HepG2 (cell line): ENCODE measurements around the gene SFMBT1. TPM values are rescaled to one million over a fixed set of nuclear protein-coding genes. Genes with fewer than 3 reads are reported as not detected.

Experiments
- ATAC-seq: fragments of 200-7000 bp; cut with Tn5 transposase; 3 replicates; pipeline ENCODE4 v1.9.1; 2020; ENCODE audit warnings: mild to moderate bottlenecking, moderate library complexity
- BruUV-seq: library from RNA; stranded (reverse); fragments of 400-500 nt; replicated peaks from 2 replicates; lab custom pipeline; 2021; lab: Mats Ljungman, UMichigan
- CTCF ChIA-PET: fragments of 300-600 bp; formaldehyde crosslinking; extraction: SDS; loops from one replicate; lab custom pipeline; 2021; ENCODE audit warnings: low total read pairs, inconsistent platforms, low intra/inter-chr PET ratio; lab: Yijun Ruan, JAX
- POLR2A ChIA-PET: fragments of 350-600 bp; sonication (Branson Sonifier 250); formaldehyde crosslinking; loops from one replicate; lab custom pipeline; 2020; ENCODE audit warnings: antibody characterized with exemption, inconsistent platforms; lab: Yijun Ruan, JAX
- DNase-seq: peaks from one replicate; pipeline ENCODE4 v3.0.0-alpha.2; 2015; ENCODE audit warnings: low spot score
- FAIRE-seq: peaks from 3 replicates; lab custom pipeline; 2011; peaks lifted over from hg19 to GRCh38; lab: Jason Lieb, UNC
- H2AFZ ChIP-seq: one replicate; pipeline ENCODE4 v1.6.1; 2011; ENCODE audit warnings: low read length, inconsistent platforms
- H3K27ac ChIP-seq: fragments of 300-600 bp; 3 replicates; pipeline ENCODE4 v1.8.0; 2011; ENCODE audit warnings: mixed run types, mild to moderate bottlenecking, mixed read lengths, low read length, inconsistent platforms; ENCODE audit not compliant: insufficient read depth; ENCODE audit errors: extremely low read length
- H3K27me3 ChIP-seq, 2 experiments: fragments of 200-600 bp in 1 of 2; 2 replicates in 1 of 2; 3 replicates in 1 of 2; pipeline versions ENCODE4 v1.6.0 to v1.8.0; 2011; ENCODE audit warnings: low read length in 2 of 2, mild to moderate bottlenecking in 2 of 2, moderate library complexity in 2 of 2, inconsistent platforms in 1 of 2; ENCODE audit not compliant: insufficient read depth in 2 of 2, control insufficient read depth in 1 of 2
- H3K36me3 ChIP-seq, 2 experiments: fragments of 200-600 bp in 1 of 2; replicated peaks in 1 of 2; 2 replicates in 1 of 2; 3 replicates in 1 of 2; pipeline versions ENCODE4 v1.5.1 to v1.8.0; 2011; ENCODE audit warnings: low read length in 2 of 2, inconsistent platforms in 1 of 2; ENCODE audit not compliant: insufficient read depth in 2 of 2, control insufficient read depth in 1 of 2
- H3K4me1 ChIP-seq: 2 replicates; pipeline ENCODE4 v1.5.1; 2012; ENCODE audit warnings: low read length, inconsistent platforms; ENCODE audit not compliant: insufficient read depth
- H3K4me2 ChIP-seq: 2 replicates; pipeline ENCODE4 v1.6.0; 2011; ENCODE audit warnings: low read depth, low read length, inconsistent platforms
- H3K4me3 ChIP-seq, 3 experiments: fragments of 200-600 bp in 1 of 3; sonication (generic), shearing (Covaris generic) in 1 of 3; replicated peaks in 1 of 3; 2 replicates each; pipeline ENCODE4 v1.5.1; 2011 to 2016; ENCODE audit warnings: low read length in 3 of 3, inconsistent platforms in 2 of 3, low read depth in 2 of 3, mild to moderate bottlenecking in 2 of 3, control low read depth in 1 of 3, mixed read lengths in 1 of 3; ENCODE audit not compliant: insufficient read depth in 1 of 3
- H3K79me2 ChIP-seq: one replicate; pipeline ENCODE4 v1.6.1; 2011; ENCODE audit warnings: low read length, inconsistent platforms; ENCODE audit not compliant: insufficient read depth
- H3K9ac ChIP-seq: 2 replicates; pipeline ENCODE4 v1.6.0; 2011; ENCODE audit warnings: mild to moderate bottlenecking, low read depth, low read length, inconsistent platforms; ENCODE audit not compliant: insufficient read depth
- H3K9me3 ChIP-seq: 2 replicates; pipeline ENCODE4 v1.5.1; 2012; ENCODE audit warnings: mild to moderate bottlenecking, low read length
- H4K20me1 ChIP-seq: 2 replicates; pipeline ENCODE4 v1.6.0; 2011; ENCODE audit warnings: inconsistent platforms, mild to moderate bottlenecking, low read length, moderate library complexity; ENCODE audit not compliant: insufficient read depth
- AGO1 ChIP-seq: fragments of 200-400 bp; formaldehyde crosslinking; IDR thresholded peaks from 2 replicates; pipeline ENCODE4 v1.6.1; 2017; ENCODE audit warnings: mild to moderate bottlenecking, low read depth, low read length, moderate library complexity; ENCODE audit not compliant: poor library complexity, severe bottlenecking
- CCDC6 ChIP-seq: sonication (generic); formaldehyde crosslinking; IDR thresholded peaks from 2 replicates; pipeline ENCODE4 v1.8.1; 2022; ENCODE audit warnings: mild to moderate bottlenecking, missing genetic modification reagents, moderate library complexity
- CREB1 ChIP-seq, 2 experiments: fragments of 450-650 bp in 1 of 2; IDR thresholded peaks; 2 replicates each; pipeline ENCODE4 v1.6.1; 2016 to 2017; ENCODE audit warnings: control low read depth in 1 of 2, mild to moderate bottlenecking in 1 of 2, missing compliant biosample characterization in 1 of 2, missing genetic modification characterization in 1 of 2
- ETV6 ChIP-seq: sonication (generic); formaldehyde crosslinking; conservative IDR thresholded peaks from 2 replicates; pipeline ENCODE4 v1.4.0; 2020; ENCODE audit warnings: missing genetic modification reagents
- GLMP ChIP-seq: sonication (generic); formaldehyde crosslinking; IDR thresholded peaks from 2 replicates; pipeline ENCODE4 v1.9.0; 2021; ENCODE audit warnings: missing genetic modification reagents, mild to moderate bottlenecking, borderline replicate concordance
- MEIS1 ChIP-seq: sonication (generic); formaldehyde crosslinking; IDR thresholded peaks from 2 replicates; pipeline ENCODE4 v1.9.0; 2021; ENCODE audit warnings: mild to moderate bottlenecking, missing genetic modification reagents, moderate library complexity, borderline replicate concordance
- MXD4 ChIP-seq: IDR thresholded peaks from 2 replicates; pipeline ENCODE4 v1.6.1; 2016; ENCODE audit warnings: mild to moderate bottlenecking, missing biosample characterization, missing genetic modification reagents
- XRCC5 ChIP-seq: fragments of 200-400 bp; formaldehyde crosslinking; optimal IDR thresholded peaks from 2 replicates; pipeline ENCODE3; 2017; ENCODE audit warnings: mild to moderate bottlenecking, low read length
- ZMYM3 ChIP-seq: sonication (generic); formaldehyde crosslinking; IDR thresholded peaks from 2 replicates; pipeline ENCODE4 v1.5.1; 2020; ENCODE audit warnings: mild to moderate bottlenecking, missing genetic modification reagents
- ZNF12 ChIP-seq: sonication (generic); formaldehyde crosslinking; IDR thresholded peaks from 2 replicates; pipeline ENCODE4 v1.5.0; 2020; ENCODE audit warnings: missing genetic modification reagents
- ZNF18 ChIP-seq: sonication (generic); formaldehyde crosslinking; IDR thresholded peaks from 2 replicates; pipeline ENCODE4 v1.8.0; 2022; ENCODE audit warnings: mild to moderate bottlenecking, missing genetic modification reagents; ENCODE audit not compliant: insufficient replicate concordance
- ZNF230 ChIP-seq: sonication (generic); formaldehyde crosslinking; IDR thresholded peaks from 2 replicates; pipeline ENCODE4 v1.4.0; 2020; ENCODE audit warnings: mild to moderate bottlenecking, missing genetic modification reagents
- ZNF629 ChIP-seq: sonication (generic); formaldehyde crosslinking; conservative IDR thresholded peaks from 2 replicates; pipeline ENCODE4 v1.5.0; 2020; ENCODE audit warnings: missing genetic modification reagents
- ZNF766 ChIP-seq: sonication (generic); formaldehyde crosslinking; IDR thresholded peaks from 2 replicates; pipeline ENCODE4 v1.5.0; 2020; ENCODE audit warnings: missing genetic modification reagents, borderline replicate concordance
- WGBS: methylation state at CpG from one replicate; pipeline ENCODE4 v1.1.6; 2017; ENCODE audit warnings: low lambda C conversion rate; 5-methylcytosine and 5-hydroxymethylcytosine counted together
- in situ Hi-C: cut with HindIII; loops from 2 replicates; pipeline ENCODE4 v1.10.0; 2017; ENCODE audit warnings: low pct_unique_long_range_greater_than_20kb; ENCODE audit not compliant: extremely low pct_ligation_motif_present
- intact Hi-C: fragments of 100-400 bp; cut with micrococcal nuclease; formaldehyde crosslinking; loops from one replicate; pipeline ENCODE4 v1.10.0; 2022; ENCODE audit not compliant: unreplicated experiment
- polyA plus RNA-seq, 8 experiments: library from polyadenylated mRNA; depleted of rRNA in 3 of 8; stranded (reverse) in 7 of 8; unstranded in 1 of 8; fragments of >200 nt; fragmentation: Illumina TruSeq in 4 of 8; extraction: Trizol in 4 of 8; gene quantifications; 2 replicates each; pipeline versions ENCODE4 v1.2.1 to v1.2.3, GENCODE V29; 2011 to 2016; ENCODE audit warnings: low read depth in 4 of 8, missing spikeins in 1 of 8, mixed read lengths in 1 of 8; ENCODE audit not compliant: insufficient read depth in 1 of 8
- total RNA-seq, 5 experiments: library from RNA; depleted of rRNA; stranded (reverse); fragments of >200 nt; fragmentation: Illumina TruSeq; extraction: Trizol; gene quantifications; 2 replicates each; pipeline ENCODE4 v1.2.3, GENCODE V29; 2016; ENCODE audit warnings: low read depth in 1 of 5

SFMBT1 gene
- total and polyA plus RNA-seq, 2 of the 13 experiments (the other 11 are each of a cell fraction or from before 2014, with no cell fraction given) = 3.8 to 12.8 TPM

- H3K27ac ChIP-seq = no peak overlapping the region
- POLR2A ChIA-PET = no interaction called here
- no peaks in the 10 kb centered on the region for H3K36me3 ChIP-seq
- CTCF ChIA-PET = no interaction called here
- no peak overlapping the region for H3K4me3 ChIP-seq
- no peak overlapping the region for H3K4me2 ChIP-seq
- H3K9me3 ChIP-seq = no peaks in the 10 kb centered on the region
- H3K27me3 ChIP-seq = no peaks in the 10 kb centered on the region
- peaks cover 19% of the 10 kb centered on the region for H3K4me1 ChIP-seq
- no peak overlapping the region for H2AFZ ChIP-seq
- ATAC-seq = no peak
- in situ Hi-C loops (no loop called here), intact Hi-C loops (no loop called here)
- no peaks in the 10 kb centered on the region for H3K79me2 ChIP-seq
- no peak for DNase-seq
- H4K20me1 ChIP-seq = no peaks in the 10 kb centered on the region
- no TSS peak for BruUV-seq
- TF ChIP-seq ZMYM3 = 0 out of 2 replicates have a peak, but pooled peaks have one; percentile 30
- no peak for TF ChIP-seq CCDC6 (CRISPR knock-in tag)
- peak; percentile 73 for TF ChIP-seq ZNF629
- no peak overlapping the region for H3K9ac ChIP-seq
- FAIRE-seq = no peak
- WGBS = 58% methylated on average over 7 of the region's 7 CpGs
Measured at GRCh38 chr3:53080612-53081205, 34.8 kb upstream of the SFMBT1 start.

GRCh38 chr3:53079791-53080555 is 34.1 kb upstream of the SFMBT1 start:
- Histone ChIP-seq H3K27ac (no peak overlapping the region), H3K36me3 (no peaks in the 10 kb centered on the region), H3K27me3 (no peaks in the 10 kb centered on the region), H3K4me1 (peaks cover 16% of the 10 kb centered on the region), H3K4me2 (no peak overlapping the region), H3K9me3 (no peaks in the 10 kb centered on the region), H4K20me1 (no peaks in the 10 kb centered on the region), H3K4me3 (no peak overlapping the region), H3K79me2 (no peaks in the 10 kb centered on the region), H2AFZ (no peak overlapping the region), H3K9ac (no peak overlapping the region)
- ATAC-seq (no peak), FAIRE-seq (no peak), DNase-seq (no peak)
- WGBS = 53% methylated on average over 9 of the region's 12 CpGs
- no TSS peak for BruUV-seq
- in situ Hi-C loops (loop anchor here (5.0 kb wide), 1 partner anchor 228 kb away; no protein-coding TSS in a partner anchor), intact Hi-C loops (loop anchor here (10.0 kb wide), 1 partner anchor 335 kb away; no protein-coding TSS in a partner anchor)
- CTCF ChIA-PET = no interaction called here
- POLR2A ChIA-PET = interaction anchor here (0.6 kb wide), 1 partner anchor 139 kb away, joined by 3 read pairs; no protein-coding TSS in a partner anchor
- TF ChIP-seq CREB1 (IDR thresholded peaks at IDR 0.05) = no peak
- no peak for TF ChIP-seq CREB1 (CRISPR knock-in tag; IDR thresholded peaks at IDR 0.05)
- TF ChIP-seq XRCC5 = no peak
- TF ChIP-seq ZNF18 = no peak
- TF ChIP-seq CCDC6 (CRISPR knock-in tag) = no peak
- no peak for TF ChIP-seq MEIS1 (CRISPR knock-in tag)
- TF ChIP-seq GLMP = no peak
- no peak for TF ChIP-seq AGO1
- no peak for TF ChIP-seq MXD4 (CRISPR knock-in tag)
- no peak for TF ChIP-seq ZNF230 (CRISPR knock-in tag)
- TF ChIP-seq ZNF766 = no peak
- TF ChIP-seq ZNF12 (CRISPR knock-in tag) = no peak
- TF ChIP-seq ETV6 = no peak
